ENCODE results near the gene APOLD1.
"Not testable (repeated sequence)": the region's sequence is repeated elsewhere in the genome, so short reads cannot be mapped to it uniquely, and the experiment has no call there.

Gene APOLD1

DNA sequence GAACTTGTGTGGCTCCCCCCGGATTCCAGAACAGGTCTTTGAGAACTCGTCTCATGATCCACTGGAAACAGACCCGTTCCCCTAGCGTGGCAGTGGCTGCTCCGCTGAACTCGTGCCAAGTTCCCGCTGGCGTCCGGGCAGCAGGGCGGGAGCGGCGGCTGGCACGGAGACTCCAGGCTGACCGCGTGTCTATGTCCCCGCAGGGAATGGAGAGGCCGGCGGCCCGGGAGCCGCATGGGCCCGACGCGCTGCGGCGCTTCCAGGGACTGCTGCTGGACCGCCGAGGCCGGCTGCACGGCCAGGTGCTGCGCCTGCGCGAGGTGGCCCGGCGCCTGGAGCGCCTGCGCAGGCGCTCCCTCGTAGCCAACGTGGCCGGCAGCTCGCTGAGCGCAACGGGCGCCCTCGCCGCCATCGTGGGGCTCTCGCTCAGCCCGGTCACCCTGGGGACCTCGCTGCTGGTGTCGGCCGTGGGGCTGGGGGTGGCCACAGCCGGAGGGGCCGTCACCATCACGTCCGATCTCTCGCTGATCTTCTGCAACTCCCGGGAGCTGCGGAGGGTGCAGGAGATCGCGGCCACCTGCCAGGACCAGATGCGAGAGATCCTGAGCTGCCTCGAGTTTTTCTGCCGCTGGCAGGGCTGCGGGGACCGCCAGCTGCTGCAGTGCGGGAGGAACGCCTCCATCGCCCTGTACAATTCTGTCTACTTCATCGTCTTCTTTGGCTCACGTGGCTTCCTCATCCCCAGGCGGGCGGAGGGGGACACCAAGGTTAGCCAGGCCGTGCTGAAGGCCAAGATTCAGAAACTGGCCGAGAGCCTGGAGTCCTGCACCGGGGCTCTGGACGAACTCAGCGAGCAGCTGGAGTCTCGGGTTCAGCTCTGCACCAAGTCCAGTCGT lies 1.5 kb downstream of the APOLD1 start:
- DNase-seq: peak; percentile 82

DNA sequence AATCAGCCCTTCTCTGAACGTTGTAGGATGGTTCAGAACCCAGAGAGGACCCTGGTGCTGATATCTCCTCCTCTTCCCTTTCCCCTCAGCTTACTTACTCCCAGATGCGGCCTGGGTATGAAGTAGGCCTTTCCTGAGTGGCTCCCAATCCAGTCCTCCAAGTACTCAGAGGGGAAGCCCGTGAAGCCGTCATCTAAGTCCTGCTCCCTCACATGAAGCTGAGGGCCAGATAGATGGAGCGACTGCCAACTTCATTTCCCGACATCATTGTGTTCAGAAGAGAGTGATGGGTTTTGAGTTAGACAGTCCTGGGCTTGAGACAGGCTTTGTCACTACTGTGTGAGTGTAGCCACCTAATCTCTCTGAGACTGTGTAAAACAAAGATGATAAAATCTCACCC lies 2.7 kb downstream of the APOLD1 start:
- DNase-seq: no peak

DNA sequence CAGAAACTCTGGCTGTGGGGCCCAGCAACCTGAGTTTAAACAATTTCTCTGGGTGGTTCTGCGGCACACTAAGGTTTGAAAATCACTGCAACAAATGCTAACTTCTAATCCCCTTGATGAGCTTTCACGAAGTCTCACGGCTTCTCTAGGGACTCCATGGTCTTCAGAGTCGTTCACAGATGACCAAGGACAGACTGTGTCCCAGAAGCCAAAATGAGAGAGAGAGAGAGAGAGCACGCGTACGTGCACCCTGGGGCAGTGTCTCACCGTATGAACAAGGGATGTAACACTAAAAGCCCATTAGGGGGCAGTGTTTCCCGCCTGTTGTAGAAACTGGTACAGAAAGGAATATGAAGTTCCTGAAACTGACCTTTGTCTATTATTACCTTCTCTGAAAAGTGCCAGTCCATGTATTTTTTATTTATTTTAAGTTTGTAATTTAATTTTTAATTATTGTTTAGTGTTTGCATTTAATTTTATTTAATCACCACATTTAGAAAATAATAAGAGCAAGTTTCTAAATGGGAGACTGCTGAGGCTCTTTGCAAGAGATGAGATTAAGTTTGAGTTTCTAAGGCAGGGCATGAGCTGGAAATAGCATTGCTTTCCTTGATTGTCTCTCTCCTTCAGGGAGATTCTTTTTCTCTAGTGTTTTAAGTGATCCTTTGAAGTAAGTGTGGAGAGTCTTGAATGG lies 3.4 kb downstream of the APOLD1 start:
- DNase-seq: peak; percentile 75

DNA sequence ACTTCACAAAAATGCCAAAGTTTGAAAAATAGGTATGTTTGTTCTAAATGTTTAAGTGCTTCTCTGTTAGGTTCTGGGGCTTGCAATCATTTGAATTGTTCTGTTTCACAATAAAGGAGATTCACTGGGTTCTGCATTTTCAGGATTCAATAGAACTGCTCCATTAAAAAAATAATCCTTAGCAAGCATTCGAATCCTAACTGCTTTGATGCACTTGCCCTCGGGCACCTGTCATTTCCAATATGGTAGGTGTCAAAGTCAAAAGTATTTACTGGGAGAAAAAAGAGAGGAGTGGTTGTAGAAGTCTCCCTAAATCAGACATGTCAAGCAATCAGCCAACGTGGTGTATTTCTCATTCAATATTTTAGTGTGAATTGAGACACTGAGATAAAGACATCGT lies 5.5 kb downstream of the APOLD1 start:
- DNase-seq: no peak

DNA sequence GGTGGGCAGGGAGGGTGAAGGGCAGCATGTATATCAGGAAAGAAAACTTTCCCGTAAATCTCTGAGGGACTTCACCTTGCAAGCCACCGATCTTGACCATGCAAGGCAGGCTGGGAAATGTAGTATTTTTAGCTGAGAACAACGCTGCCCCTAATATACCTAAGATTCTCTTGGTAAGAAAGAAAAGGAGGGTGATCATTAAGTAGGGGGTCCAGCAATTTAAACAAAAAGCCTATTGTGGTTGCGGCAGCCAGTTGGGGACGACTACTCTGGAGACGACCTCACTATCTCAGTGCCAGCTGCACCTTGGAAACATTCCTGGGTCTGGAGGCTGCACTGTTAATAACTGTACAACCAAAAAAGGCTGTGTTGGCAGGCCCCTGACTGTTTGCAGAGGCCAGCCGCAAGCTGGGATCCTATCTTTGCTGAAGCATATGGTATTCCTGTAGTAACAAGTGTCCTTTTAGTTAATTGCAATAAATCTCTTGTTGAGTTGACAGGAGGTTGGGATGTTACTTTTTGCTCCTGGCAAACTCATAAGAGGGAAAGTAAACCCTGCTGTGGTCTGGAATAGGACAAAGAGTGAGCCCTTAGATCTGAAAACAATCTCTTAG lies 6.4 kb downstream of the APOLD1 start:
- DNase-seq: peak; percentile 36

DNA sequence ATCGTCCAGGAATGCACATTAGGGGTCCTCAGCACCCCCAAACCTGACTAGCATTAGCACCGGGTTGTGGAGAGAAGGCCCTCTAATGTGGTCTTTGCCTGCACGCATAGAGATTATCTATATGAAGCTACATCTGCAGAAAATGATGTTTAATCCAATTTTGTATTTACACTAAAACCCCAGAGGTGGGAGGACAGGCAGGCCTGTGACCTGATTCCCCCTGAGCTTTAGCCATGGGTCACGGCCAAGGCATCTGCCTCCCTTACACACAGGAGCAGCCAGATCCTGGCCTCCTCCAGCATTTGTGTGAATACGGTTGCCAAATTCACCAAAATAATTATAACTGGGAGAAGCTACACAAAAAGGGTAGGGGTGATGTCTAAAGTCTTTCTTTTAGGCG lies 7.0 kb downstream of the APOLD1 start:
- DNase-seq: no peak

DNA sequence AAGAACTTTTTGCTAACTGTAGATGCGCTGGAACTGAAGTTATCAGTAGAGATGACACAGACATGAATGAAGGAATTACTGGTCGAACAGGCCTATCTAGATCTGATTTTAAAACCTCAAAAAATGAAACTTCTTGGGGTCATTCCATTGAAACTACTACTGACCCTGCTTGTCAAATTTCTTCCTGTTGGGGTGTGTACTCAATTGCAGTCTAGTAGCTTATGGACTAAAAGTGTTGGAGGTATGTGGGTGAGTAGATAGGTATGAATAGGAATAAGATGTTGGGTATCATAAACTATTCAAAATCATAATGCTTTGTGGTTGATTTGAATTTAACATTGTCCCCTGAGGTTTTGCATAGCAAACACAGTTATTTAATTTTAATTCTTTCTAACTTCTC lies 9.2 kb downstream of the APOLD1 start:
- no peak for DNase-seq

DNA sequence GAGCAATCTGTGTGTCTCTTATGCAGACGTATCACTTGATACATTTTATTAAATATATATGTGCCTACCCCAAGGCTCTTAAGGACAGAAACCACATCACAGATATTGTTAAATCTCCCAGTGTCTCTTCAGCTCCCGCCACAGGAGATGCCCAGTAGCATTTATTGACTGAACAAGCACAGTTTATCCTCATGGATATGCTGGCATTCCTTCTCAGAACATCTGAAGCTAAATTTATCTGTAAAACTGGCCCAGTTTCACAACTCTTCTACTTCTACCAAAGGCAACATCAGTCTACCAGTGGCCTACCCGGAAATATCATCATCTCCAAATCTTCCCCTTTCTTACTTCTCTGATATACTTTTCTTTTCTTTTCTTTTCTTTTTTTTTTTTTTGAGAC lies 10.7 kb downstream of the APOLD1 start:
- no peak for DNase-seq

DNA sequence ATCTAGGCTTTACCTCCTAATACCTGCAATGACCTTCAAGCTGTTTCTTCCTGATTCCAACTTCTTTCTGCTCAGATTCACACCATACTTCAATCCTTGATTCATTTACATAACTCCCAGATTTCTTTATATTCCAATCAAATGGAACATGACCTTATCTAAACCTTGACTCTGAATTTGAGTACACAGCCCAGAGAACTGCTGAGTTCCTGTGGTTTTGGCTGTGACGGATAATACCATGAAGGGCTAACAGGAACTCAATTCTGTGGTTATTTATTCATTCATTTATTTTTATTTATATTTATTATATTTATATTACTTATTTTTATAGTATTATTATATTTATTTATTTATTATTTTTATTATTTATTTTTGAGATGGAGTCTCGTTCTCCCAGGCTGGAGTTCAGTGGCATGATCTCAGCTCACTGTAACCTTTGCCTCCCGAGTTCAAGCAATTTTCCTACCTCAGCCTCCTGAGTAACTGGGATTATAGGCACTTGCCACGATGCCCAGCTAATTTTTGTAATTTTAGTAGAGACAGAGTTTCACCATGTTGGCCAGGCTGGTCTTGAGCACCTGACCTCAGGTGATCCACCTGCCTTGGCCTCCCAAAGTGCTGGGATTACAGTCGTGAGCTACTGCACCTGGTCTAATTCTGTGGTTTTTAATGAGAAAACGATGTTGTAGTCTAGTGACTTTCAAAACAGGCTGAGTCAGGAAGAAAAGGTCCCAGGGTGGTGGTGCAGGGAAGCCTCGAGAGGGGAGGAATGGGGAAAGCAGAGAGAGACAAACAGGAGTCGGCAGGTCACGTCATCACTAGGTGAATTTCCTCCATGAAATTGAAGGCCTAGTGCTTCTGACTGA lies 11.7 kb downstream of the APOLD1 start:
- no peak for DNase-seq

DNA sequence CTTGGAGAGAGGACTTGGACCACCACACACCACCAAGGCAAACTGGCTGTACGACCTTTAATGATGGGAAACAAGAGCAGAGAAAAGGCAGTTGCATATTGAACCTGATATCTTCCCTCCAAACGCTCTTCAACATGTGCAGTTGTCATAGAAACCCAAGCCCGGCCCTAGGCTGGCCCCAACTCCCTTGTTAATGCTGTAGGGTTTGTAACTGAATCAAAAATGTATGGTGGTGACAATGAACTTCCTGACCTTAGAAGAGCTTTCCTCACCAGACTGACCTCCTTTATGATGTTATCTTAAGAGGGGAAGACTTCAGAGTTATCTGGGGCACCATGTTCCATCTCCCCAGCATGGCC lies 12.3 kb downstream of the APOLD1 start:
- no peak for DNase-seq

DNA sequence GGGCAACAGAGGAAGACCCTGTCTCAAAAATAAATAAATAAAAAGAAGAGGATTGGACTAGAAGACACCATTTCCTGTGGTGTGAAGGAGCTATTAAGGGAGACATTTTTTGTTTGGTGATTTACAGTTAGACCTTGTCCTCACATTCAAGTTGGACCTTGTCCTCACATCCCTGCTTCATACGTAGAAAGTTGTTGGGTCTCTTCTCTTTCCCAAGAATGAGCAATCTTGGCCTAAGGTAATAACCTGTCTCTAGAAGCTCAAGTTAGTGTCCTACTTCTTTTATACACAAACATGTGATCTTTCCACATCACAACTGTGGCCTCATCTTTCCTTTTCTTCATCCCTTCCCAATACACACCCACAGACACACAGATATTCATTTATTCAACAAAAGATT lies 13.0 kb downstream of the APOLD1 start:
- no peak for DNase-seq

DNA sequence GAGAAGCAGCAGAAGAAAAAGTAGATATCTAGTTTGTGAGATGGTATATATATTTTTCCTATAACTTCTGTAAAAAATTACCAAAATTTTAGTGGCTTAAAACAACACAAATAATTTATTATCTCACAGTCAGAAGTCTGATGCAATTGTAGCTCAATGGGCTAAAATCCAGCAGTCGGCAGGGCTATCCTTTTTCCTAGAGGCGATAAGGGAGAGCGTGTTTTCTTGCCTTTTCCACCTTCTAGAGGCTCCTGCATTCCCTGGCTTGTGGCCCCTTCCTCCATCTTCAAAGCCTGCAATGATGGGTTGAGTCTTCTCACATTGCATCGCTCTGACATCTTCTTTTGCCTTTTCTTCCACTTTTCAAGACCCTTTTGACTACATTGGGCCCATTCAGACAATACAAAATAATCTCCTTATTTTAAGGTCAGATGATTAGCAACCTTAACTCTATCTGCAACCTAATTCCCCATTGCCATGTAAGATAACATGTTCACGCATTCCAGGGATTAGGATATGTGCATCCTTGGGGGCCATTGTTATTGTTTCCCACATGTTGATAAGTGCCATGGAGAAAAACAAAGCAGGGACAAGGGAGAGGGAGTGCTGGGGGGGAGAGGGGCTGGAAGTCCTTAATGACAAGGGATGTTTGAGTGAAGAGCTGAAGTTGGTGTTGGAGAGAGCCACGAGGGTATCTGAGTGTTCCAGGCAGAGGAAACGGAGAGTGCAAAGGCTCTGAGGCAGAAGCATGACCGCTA lies 13.9 kb downstream of the APOLD1 start:
- DNase-seq: no peak

DNA sequence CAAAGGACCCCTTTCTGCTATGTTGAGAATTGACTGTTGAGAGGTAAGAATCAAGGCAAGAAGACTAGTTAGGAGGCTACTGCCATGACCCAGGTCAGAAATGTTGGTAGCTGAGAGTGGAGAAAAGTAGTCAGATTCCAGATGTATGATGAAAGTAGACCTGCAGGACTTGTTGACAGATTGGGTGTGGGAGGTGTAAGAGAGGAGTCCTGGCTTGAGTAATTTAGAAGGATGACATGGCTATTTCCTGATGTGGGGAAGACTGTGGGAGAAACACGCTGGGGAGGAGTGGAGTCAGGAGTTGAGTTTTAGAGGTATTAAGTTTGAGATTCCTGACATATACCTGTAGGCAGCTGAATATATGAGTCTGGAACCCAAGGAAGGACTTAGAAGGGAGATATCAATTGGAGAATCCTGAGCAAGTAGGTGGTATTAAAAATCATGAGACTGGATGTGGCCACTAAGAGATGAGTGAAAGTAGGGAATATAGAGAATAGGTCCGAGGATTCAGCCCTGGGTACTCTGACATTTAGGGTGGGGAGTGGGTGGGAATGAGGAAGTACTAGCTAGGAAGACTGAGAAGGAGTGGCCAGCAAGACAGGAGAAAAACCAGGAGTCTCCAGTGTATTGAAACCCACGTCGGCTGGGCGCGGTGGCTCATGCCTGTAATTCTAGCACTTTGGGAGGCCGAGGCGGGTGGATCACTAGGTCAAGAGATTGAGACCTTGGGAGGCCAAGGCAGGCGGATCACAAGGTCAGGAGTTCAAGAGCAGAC lies 15.1 kb downstream of the APOLD1 start:
- DNase-seq: peak; percentile 72

DNA sequence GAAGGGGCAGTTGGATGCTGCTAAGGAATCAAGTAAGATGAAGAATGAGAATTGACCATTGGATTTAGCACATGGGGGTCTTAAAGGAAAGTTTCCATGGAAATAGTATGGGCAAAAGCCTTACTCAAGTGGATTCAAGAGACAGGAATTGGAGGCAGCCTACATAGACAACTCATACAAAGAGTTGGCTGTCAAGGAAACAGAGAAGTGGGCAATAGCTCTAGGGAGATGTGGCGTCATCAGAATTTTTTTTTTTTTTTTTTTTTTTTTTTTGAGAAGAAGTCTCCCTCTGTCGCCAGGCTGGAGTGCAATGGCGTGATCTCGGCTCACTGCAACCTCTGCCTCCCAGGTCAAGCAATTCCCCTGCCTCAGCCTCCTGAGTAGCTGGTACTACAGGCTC lies 16.2 kb downstream of the APOLD1 start:
- DNase-seq: not testable (repeated sequence)

DNA sequence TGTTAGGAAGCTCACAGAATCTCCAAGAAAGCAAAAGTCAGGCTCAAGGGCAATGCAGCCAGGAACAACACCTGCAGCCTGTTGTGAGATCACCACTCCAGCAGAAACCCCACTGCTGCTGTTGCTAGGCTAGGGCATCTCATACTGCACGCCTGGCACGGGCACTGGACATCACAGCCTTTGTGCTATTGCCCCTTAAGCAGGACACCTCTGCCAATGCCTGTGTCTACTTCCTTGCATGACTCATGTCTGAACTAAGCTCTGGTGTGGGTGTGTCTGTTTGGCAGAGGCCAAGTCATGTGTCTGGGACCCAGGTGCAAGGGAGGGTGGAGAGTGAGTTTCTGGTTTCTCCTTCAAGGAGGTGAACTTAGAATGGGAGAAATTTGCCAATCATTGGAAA lies 17.7 kb downstream of the APOLD1 start:
- DNase-seq: peak; percentile 62

DNA sequence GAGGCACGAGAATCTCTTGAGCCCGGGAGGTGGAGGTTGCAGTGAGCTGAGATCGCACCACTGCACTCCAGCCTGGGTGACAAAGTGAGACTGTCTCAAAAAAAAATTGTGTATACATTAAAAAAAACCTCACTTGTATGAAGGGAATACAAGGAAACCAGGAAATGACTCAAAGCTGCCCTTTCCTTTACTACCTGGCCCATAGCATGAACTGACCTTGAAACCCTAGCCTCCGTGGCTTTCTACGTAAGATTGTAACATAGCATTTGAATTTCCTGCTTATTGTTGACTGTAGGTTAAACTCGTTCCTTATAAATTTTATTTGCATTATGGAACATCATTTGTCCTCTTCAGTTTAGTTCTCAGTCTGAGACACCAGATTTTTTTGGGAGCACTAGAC lies 18.6 kb downstream of the APOLD1 start:
- no peak for DNase-seq

DNA sequence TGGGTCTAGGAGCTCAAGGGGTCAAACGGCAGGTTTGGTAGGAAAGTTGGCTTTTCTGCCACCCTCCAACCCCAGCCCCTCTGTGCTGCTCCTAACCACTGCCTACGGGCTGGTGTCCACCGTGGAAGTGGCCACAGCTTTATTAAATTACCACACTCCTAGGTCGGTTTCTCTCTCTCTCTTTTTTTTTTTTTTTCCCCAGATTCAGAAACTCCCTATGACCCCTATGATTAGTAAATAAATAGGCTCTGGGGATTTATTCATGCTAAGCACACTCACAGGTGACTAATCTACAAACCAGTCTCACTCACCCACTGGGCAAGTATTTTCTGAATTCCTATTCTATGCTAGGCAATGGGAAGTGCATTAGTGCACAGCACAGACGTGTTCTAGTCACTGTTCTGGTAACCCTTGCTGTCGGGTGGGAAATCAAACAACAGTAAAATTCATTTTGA lies 19.0 kb downstream of the APOLD1 start:
- DNase-seq: peak; percentile 87

DNA sequence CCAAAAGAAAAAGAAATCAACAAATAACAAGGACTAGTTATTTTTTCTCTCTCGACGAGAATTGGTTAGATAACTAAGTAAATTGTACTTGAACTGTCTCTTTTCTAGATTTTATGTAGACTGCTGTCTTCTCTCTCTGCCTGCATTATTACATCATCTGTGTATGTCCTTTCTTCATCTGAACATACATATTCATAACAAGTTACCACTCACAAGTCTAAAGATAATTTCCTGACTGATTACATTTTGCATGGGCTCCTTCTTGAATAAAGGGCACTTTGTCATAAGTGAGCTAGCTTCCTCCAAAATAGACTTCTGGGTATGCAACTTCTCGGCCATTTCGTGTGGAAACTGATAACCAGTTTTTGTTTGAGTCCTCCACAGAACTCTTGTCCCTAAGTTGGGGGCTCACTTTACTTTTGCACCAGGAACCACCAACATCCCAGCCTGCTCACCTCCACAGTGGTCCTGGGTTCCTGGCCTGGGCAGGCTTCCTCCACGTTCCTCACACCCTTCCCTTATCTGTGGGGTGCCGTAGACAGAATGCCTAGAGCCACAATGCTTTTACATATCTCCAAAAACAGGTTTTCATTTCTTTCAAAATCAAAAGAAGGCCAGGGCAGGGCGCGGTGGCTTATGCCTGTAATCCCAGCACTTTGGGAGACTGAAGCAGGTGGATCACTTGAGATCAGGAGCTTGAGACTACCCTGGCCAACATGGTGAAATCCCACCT lies 21.5 kb downstream of the APOLD1 start:
- DNase-seq: no peak

DNA sequence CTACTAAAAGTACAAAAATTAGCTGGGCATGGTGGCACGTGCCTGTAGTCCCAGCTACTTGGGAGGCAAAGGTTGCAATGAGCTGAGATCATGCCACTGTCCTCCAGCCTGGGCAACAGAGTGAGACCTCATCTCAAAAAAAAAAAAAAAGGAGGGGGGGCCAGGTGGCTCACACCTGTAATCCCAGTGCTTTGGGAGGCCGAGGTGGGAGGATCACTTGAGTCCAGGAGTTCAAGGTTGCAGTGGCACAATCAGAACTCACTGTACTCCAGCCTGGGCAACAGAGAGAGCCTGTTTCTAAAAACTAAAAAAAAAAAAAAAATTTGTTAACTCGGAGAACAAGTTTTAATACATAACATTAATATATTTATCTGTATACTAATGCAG lies 22.1 kb downstream of the APOLD1 start:
- DNase-seq: not testable (repeated sequence)

DNA sequence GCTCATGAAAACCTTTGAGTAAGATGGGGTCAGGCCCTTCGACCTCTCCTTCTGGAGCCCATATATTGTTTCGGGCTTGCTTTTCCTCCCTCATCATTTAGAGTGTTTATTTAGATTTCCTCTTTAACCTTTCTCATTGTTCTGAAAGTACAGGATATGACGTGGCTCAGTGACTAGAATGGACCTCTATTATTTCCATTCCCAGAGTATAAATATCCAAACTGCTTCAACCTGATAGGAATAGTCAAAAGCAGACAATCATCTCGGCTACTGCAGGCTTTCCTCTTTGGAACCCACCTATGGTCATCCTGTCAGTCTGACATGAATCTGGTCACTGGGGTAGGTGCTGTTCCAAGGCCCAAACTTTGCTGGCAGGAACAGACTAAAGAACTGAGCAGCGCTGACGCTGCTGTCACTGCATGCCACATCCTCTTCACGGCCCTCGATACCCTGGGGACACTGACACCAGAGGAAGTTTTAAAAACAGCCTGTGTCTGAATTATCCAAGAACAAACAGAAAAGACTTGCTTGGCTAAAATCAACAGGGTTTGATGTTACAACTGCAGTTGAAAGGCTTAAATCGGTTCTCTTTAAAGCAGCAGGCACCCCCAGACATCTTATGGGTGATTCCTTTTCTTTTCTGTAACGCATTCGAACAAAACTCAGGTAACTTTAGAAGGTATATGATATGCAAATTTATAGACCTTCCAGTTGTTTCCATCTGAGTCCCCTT lies 22.7 kb downstream of the APOLD1 start:
- DNase-seq: no peak

Measured in fibroblast of skin of abdomen (primary cell).